ENCODE results near the gene FMO1. TPM values are rescaled to one million over a fixed set of nuclear protein-coding genes. Genes with fewer than 3 reads are reported as not detected.

FMO1 gene
- total RNA-seq, 2 donors from 2014 or later: 0.28 TPM; not detected in 1

- peaks cover 5% of the 10 kb centered on the region for H3K4me1 ChIP-seq (replicated peaks)
- no peaks in the 10 kb centered on the region for H3K27me3 ChIP-seq (replicated peaks; ENCODE audit: insufficient read depth)
- H3K36me3 ChIP-seq: no peaks in the 10 kb centered on the region
- intact Hi-C loops (cut with DNase I): no loop called here
- TF ChIP-seq POLR2AphosphoS5 (IDR thresholded peaks at IDR 0.05) (no peak), CTCF (IDR thresholded peaks at IDR 0.05) (no peak), POLR2A (IDR thresholded peaks at IDR 0.05) (no peak)
- H3K27ac ChIP-seq: peak overlapping the region; percentile 58 to 65
- H3K4me3 ChIP-seq: no peak overlapping the region
- H3K9me3 ChIP-seq: no peaks in the 10 kb centered on the region
- WGBS: 33% methylated on average over 1 of the region's 1 CpG
- no peak for DNase-seq (ENCODE audit: low spot score)
Observed at GRCh38 chr1:171218661-171219060, 29.6 kb upstream of the FMO1 start.

DNA sequence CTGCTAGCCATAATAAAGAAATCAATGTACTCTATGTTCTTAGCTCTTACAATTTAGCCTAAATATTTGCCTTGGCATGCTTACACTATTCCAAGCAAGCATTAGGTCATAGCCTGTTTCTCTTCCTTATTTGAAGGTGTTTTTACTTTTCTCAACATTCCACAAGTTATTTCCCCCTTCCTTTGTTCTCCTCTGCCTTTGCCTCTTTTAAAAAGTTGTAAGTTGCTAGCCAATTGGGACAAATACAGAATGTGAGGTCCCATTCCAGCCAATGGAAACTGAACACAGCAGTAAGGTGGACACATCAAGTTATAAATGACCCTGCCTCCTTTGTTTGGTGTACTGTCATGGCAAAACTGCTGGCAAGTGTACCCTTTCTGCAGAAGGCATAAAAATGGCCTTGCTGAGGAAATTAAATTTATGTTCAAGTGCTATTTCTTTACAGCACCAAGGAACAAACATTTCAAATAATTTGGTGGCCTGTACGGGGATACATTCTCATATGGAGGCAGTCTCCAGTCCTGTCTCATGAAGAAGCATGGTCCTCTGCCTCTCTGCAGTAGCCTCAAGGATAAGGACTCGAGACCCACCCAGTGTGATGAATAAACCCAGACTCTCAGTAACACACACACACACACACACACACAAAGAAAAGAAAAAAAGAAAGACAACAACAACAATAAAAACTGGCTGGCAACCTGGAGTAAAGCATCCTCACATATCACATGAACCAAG lies 28.8 kb upstream of the FMO1 start:
- no peak overlapping the region for H3K4me3 ChIP-seq
- H3K27ac ChIP-seq: peak overlapping the region; percentile 58 to 65

DNA sequence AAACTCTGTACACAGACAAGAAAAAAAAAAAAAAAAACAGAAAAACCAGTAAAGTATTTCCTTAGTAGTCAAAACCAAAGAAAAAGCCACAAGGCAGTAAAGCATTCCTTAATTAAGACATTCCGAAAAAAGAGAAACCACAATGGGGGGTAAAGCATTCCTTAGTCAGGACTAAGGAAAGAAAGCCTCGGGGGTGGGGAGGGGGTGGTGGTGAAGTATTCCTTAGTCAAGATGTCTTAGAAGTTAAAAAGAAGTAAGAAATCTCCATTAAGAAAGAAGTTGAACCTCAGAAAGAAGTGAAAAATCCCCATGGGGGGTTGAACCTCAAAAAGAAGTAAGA lies 28.2 kb upstream of the FMO1 start:
- Histone ChIP-seq H3K27me3 (replicated peaks; ENCODE audit: insufficient read depth) (no peaks in the 10 kb centered on the region), H3K4me1 (replicated peaks) (peaks cover 5% of the 10 kb centered on the region), H3K36me3 (no peaks in the 10 kb centered on the region), H3K27ac (peak overlapping the region; percentile 58 to 65), H3K9me3 (no peaks in the 10 kb centered on the region), H3K4me3 (no peak overlapping the region)
- TF ChIP-seq CTCF (IDR thresholded peaks at IDR 0.05) (no peak), POLR2A (IDR thresholded peaks at IDR 0.05) (no peak), POLR2AphosphoS5 (IDR thresholded peaks at IDR 0.05) (no peak)
- no peak for DNase-seq (ENCODE audit: low spot score)
- intact Hi-C loops (cut with DNase I): no loop called here
- WGBS: 45% methylated on average over 2 of the region's 2 CpGs

More for the DNA sequence above, 28.8 kb upstream of the FMO1 start:
- TF ChIP-seq CTCF (IDR thresholded peaks at IDR 0.05) (no peak), POLR2A (IDR thresholded peaks at IDR 0.05) (no peak), POLR2AphosphoS5 (IDR thresholded peaks at IDR 0.05) (peak; percentile 70)
- intact Hi-C loops (cut with DNase I): no loop called here
- peak; percentile 20 for DNase-seq (ENCODE audit: low spot score)
- Histone ChIP-seq H3K9me3 (no peaks in the 10 kb centered on the region), H3K27me3 (replicated peaks; ENCODE audit: insufficient read depth) (no peaks in the 10 kb centered on the region), H3K4me1 (replicated peaks) (peaks cover 5% of the 10 kb centered on the region), H3K36me3 (no peaks in the 10 kb centered on the region)
- 73% methylated on average over 2 of the region's 2 CpGs for WGBS

GRCh38 chr1:171220581-171221054 lies 27.7 kb upstream of the FMO1 start:
- Histone ChIP-seq H3K27me3 (replicated peaks; ENCODE audit: insufficient read depth) (no peaks in the 10 kb centered on the region), H3K27ac (peak overlapping the region; percentile 58 to 65), H3K4me1 (replicated peaks) (peaks cover 5% of the 10 kb centered on the region), H3K36me3 (no peaks in the 10 kb centered on the region), H3K4me3 (no peak overlapping the region), H3K9me3 (no peaks in the 10 kb centered on the region)
- 44% methylated on average over 11 of the region's 11 CpGs for WGBS
- intact Hi-C loops (cut with DNase I): no loop called here
- no peak for DNase-seq (ENCODE audit: low spot score)
- TF ChIP-seq CTCF (IDR thresholded peaks at IDR 0.05): no peak
- TF ChIP-seq POLR2AphosphoS5 (IDR thresholded peaks at IDR 0.05): no peak
- TF ChIP-seq POLR2A (IDR thresholded peaks at IDR 0.05): no peak

All from prostate gland (tissue), 2 donors.